AML-193 (cell line): ENCODE measurements around the gene C1orf146.
"Not testable (repeated sequence)": the region's sequence is repeated elsewhere in the genome, so short reads cannot be mapped to it uniquely, and the experiment has no call there.

Experiments
- DNase-seq, 2 experiments: peaks; one replicate each; lab custom pipeline; 2025; lab: John Stamatoyannopoulos, UW

Gene C1orf146

GRCh38 chr1:92274939-92275338, 57.2 kb downstream of the C1orf146 start:
- no peak for DNase-seq

GRCh38 chr1:92276082-92276481, 58.4 kb downstream of the C1orf146 start:
- no peak for DNase-seq

DNA sequence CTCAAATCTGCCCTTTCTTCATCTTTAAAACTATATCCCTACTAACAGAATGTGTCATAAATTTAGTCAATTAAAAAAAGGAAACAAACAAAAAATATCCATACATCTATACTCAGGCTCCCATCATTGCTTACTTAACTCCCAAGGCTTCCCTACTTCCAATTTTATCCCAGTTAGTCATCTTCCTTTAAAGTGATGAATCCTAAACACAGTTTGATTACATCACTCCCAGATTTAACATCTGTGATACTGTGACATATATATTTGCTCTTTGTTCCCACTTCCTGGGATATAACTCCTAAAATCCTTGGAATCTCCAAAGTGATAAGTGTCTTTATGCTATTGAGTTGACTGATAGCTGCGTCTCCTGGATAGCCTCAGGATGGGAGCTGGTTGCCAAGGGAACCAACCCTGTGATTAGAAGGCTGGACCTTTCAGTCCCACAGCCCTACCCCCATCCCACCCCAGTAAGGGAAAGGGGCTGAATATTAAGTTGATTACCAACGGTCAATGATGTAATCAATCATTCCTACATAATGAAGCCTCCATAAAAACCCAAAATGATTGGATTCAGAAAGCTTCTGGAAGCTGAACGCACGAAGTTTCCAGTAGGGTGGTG, 59.5 kb downstream of the C1orf146 start:
- DNase-seq, result no peak

DNA sequence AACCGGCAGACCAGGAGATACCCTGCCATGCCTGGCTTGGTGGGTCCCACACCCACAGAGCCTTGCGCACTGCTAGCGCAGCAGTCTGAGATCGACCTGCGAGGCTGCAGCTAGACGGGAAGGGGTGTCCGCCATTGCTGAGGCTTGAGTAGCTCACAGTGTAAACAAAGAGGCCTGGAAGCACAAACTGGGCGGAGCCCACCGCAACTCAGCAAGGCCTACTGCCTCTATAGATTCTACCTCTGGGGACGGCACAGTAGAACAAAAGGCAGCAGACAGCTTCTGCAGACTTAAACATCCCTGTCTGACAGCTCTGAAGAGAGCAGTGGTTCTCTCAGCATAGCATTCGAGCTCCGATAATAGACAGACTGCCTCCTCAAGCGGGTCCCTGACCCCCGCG, 62.1 kb downstream of the C1orf146 start:
- not testable (repeated sequence) for DNase-seq

DNA sequence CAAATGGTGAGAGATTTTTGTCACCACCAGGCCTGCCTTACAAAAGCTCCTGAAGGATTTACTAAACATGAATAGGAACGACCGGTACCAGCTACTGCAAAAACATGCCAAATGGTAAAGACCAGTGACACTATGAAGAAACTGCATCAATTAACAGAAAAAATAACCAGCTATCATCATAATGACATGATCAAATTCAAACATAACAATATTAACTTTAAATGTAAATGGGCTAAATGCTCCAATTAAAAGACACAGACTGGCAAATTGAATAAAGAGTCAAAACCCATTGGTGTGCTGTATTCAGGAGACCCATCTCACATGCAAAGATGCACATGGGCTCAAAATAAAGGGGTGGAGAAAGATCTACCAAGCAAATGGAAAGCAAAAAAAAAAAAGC, 63.7 kb downstream of the C1orf146 start:
- not testable (repeated sequence) for DNase-seq

DNA sequence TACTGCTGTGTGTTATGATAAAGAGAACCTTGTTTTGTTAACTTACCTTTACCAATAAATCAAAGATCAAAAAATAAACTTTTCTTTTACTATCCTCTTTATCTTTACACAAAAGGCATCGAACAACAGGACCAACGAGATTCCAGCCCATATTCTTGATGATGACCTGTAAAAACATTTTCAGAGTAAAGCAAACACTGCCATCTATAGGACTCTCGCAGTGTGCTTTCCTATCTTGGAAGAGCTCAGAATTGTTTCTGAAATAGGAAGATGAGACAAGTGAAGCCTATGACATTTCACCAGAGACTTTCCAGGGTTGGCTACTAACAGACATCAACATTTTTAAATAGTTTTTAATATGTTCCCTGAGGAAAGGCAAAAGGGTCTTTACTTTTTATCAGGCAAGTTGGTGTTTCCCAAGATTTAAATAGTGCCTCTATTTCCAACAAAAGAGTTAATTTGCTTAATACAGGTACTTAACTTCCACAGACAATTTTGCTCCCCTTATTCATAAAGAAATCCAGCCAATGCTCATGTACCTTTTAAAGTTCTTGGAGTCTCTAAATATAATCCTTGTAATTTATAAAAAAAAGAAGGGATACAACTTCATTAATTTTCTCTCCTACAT, 73.8 kb downstream of the C1orf146 start:
- DNase-seq, result peak; percentile 53 to 80
